HG03135 (cell line): ENCODE results near the gene ACTC1.

Source experiments
- ATAC-seq: cut with Tn5 transposase; IDR thresholded peaks from one replicate; pipeline ENCODE4 v1.9.1; 2021; ENCODE audit warnings: mild to moderate bottlenecking, moderate library complexity; ENCODE audit not compliant: unreplicated experiment

ACTC1 gene

GRCh38 chr15:34802371-34802770 is 7.0 kb upstream of the ACTC1 start:
- ATAC-seq: no peak

DNA sequence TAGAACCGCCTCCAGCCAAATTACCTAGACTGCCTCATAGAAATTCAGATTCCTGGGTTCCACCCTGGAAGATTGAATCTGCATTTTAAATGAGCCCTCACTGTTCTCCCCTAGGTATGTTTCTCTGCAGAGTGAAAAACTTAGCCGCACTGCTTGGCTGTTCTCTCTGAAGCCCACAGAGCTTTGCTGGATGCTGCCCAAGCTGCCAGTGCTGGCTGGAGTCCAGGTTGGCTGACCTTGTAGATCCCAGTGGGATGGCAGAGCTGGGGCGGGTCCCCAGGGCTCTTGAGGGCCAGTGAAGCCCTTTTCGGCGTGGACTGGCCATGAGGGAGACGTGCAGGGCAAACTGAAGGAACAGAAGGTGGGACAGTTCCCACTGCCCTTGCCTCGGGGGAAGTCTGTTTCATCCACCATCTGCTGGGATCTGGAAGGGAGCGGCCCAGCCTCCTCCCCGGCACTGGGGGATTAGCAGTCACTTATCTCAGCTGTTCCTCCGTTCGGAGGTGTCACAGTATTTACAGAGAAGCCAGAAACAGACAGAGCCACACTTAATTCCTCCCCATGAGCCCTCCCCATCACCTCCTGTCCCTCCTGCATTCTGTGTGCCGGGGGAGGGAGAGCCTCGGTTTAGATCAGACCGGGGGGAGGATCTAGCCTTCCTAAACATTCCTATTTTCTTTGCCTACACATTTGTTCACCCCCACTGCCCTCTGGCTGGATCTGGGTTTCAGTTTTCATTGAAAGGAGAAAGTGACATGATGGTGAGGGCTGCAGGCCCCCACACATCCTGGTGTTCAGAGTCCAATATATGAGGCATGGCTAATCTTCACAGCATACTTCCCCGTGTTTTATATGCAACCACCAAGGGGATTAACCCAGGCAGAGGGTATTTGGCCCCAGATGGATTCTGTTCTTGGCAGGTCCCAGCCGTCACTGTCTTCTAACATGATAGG is 4.1 kb upstream of the ACTC1 start:
- ATAC-seq: no peak

- ATAC-seq: no peak
Measured at GRCh38 chr15:34796847-34797435, 1.6 kb upstream of the ACTC1 start.

DNA sequence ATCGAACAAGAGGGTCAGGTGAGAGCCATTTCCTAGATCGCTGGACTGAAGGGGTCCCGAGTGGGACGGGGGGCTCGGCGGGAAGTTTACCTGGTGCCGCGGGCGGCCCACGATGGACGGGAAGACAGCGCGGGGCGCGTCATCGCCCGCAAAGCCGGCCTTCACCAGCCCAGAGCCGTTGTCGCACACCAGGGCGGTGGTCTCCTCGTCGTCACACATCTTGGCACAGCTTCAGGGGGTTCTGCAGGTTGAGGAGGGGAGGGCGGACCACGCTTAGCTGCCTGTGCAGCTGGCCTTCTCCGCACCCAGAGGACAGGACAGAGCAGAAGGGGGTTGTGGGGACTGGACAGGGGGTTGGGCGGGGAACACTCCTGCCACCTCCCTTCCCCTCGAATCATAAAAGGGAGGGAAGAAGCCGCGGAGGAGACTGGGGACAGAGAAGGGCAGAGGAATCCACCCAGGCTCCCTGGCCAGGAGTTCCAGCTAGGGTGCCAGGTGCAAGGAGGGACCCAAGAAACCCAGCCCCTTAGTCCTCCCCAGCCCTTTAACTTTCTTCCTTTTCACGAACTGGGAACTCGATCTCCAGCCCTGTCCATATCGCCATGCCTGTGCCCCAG is 651 bp downstream of the ACTC1 start:
- ATAC-seq: no peak

DNA sequence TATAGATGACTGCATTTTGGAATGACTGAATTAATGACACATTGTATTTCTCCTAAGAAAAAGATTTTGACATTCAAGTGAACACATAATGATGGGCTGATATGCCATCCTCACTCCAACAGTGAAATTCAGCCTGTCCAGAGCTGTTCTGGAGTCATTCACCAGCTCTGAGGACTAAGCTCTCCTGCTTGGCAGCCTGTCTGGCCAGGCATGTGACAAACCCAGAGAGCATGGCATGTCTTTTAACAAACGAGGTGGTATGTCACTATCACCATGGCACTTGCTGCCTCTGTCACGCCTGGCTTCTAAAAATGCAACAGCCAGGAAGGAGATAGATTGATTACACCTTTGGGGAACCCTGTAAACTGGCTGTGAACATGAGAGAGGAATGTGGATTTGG is 1.4 kb downstream of the ACTC1 start:
- ATAC-seq: no peak

GRCh38 chr15:34793071-34793470 is 2.3 kb downstream of the ACTC1 start:
- no peak for ATAC-seq

GRCh38 chr15:34791701-34792100 is 3.6 kb downstream of the ACTC1 start:
- no peak for ATAC-seq

DNA sequence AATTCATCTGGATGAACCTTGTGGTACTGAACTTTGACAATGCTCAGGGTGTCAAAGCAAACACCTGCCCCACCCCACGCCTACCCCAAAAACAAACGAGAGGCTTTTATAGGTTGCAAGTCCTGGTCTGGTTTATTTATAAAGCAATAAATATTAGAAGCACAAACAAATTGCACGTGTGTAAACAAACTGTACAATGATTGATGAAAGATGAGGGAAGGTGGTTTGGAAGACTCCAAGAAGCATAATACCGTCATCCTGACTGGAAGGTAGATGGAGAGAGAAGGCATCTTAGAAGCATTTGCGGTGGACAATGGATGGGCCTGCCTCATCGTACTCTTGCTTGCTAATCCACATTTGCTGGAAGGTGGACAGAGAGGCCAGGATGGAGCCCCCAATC is 5.2 kb downstream of the ACTC1 start:
- no peak for ATAC-seq

- no peak for ATAC-seq
Measured at GRCh38 chr15:34789326-34789725, 6.0 kb downstream of the ACTC1 start.

GRCh38 chr15:34786206-34786605 is 9.1 kb downstream of the ACTC1 start:
- no peak for ATAC-seq

DNA sequence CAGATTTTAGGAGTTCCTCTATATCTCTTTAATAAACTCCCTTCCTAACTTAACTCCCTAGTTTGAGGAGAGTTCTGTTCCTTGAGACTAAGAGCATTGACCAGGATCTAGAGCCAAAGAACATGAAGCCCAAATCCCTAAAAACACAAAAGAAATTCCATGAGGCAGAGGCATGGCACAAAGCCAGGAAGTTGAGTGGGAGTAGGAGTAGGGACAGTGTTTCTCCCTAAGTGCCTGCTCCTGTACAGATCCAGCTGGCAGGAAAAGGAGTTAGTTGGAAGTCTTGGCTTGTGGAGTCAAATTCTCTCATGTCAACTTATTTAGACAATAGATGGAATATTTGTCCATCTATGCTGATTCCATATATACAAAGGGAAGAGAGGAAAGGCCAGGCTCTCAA is 11.4 kb downstream of the ACTC1 start:
- ATAC-seq: no peak

DNA sequence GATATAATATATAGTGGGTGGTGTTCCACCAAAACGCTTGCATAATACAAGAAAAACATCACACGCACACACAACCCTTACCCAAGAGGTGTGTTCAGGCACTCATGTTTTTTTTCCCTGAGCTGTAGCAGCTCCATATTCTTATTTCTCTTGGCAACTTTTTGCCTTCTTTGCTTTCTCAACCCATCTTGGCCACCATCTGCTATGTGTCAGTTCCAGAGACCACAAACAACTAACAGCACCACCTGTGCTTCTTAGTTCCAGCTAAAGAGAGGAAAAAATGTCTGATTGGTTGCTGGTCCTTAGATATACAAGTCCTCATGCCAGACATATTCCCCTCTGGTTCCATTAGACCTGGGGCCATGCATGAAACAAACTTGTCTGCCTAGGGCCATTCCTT is 11.9 kb downstream of the ACTC1 start:
- ATAC-seq: no peak

GRCh38 chr15:34782901-34783300 is 12.4 kb downstream of the ACTC1 start:
- ATAC-seq: no peak

- no peak for ATAC-seq
Measured at GRCh38 chr15:34780725-34781124, 14.6 kb downstream of the ACTC1 start.

DNA sequence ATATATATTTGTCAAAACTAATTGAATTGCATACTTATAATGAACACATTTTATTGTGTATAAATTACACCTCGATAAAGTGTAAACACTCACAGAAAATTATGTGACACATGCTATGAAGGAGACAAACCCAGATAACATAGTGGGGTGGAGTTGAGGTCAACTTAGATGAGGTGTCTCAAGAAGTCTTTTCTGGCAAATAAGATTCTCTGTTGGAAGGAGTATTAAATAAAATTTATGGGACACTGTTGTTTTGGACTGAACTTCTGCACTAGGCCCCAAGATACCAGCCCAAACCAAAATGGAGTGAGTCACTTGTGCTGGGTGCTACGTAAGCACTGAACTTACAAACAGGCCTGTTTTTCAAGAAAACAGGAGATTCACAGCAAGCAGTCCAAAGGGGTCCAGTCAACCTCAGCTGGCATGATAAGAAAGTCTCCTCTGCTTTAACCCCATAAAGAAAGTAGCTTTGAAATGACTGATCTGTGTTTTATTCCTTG is 18.7 kb downstream of the ACTC1 start:
- ATAC-seq: no peak

- ATAC-seq: no peak
Measured at GRCh38 chr15:34773917-34774316, 21.4 kb downstream of the ACTC1 start.

- ATAC-seq: no peak
Measured at GRCh38 chr15:34773013-34773412, 22.3 kb downstream of the ACTC1 start.

GRCh38 chr15:34772312-34772711 is 23.0 kb downstream of the ACTC1 start:
- ATAC-seq: no peak

- ATAC-seq: no peak
Measured at GRCh38 chr15:34769711-34770110, 25.6 kb downstream of the ACTC1 start.

- no peak for ATAC-seq
Measured at GRCh38 chr15:34768530-34768929, 26.8 kb downstream of the ACTC1 start.

DNA sequence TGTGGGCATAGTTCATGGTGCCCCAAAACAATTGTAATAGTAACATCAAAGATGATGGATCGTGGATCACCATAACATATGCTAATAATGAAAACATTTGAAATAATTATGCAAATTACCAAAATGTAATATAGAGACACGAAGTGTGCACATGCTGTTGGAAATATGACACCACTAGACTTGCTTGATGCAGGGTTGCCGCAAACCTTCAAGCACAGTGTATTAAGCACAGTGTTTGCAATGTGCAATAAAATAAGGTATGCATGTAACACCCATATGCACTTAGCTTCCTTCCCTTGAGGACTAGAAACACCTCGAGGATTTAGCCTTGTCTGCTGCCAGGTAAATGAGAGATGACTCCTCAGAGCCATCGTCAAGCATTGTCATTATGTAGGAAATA is 29.6 kb downstream of the ACTC1 start:
- no peak for ATAC-seq

- ATAC-seq: no peak
Measured at GRCh38 chr15:34760909-34761308, 34.4 kb downstream of the ACTC1 start.
